ENCODE measurements around the gene PHLDB1. TPM values are rescaled to one million over a fixed set of nuclear protein-coding genes. Genes with fewer than 3 reads are reported as not detected.
A peak's percentile ranks its signal among the peaks of the same experiment; 100 is the strongest.
"Not testable (repeated sequence)": the region's sequence is repeated elsewhere in the genome, so short reads cannot be mapped to it uniquely, and the experiment has no call there.

PHLDB1 gene
- total RNA-seq, 1 donor from 2014 or later, result 71.8 TPM

DNA sequence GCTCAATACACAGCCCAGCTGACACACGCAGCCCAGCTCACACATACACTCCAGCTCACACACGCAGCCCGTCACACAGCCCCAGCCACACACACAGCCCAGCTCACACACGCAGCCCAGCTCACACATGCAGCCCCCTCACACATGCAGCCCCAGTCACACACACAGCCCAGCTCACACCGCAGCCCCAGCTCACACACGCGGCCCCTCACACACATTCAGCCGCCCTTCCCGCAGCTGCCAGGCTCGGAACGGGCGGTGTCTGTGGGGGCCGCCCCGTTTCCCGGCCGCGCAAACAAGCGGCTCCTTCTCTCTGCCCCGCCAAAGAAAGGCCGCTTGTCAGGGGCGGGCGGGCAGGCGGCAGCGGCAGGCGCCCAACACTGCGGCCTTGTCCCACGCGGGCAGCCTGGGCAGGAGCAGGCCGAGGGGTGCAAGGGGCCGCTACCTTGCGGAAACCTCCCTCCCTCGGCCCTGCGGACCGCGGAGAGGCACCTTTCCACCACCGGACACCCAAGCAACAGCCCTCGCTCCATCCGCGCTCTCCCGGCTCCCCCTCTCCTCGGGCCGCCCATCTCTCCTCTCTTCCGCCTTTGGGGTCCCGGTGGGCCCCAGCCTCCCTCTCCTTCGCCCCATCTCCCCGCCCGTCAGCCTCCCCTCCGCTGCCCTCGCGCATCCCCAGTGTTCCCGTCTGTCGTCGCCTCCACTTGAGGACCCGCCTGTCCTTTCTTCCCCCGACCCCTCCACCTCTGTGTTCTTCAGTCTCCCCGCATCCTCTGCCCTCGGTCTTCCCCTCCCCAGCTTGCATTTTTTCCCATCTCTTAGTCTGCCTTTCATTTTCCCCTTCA lies 2.2 kb downstream of the PHLDB1 start:
- intact Hi-C loops (cut with DNase I), result no loop called here
- no peak for ATAC-seq
- peaks cover 41% of the 10 kb centered on the region for H3K4me1 ChIP-seq

DNA sequence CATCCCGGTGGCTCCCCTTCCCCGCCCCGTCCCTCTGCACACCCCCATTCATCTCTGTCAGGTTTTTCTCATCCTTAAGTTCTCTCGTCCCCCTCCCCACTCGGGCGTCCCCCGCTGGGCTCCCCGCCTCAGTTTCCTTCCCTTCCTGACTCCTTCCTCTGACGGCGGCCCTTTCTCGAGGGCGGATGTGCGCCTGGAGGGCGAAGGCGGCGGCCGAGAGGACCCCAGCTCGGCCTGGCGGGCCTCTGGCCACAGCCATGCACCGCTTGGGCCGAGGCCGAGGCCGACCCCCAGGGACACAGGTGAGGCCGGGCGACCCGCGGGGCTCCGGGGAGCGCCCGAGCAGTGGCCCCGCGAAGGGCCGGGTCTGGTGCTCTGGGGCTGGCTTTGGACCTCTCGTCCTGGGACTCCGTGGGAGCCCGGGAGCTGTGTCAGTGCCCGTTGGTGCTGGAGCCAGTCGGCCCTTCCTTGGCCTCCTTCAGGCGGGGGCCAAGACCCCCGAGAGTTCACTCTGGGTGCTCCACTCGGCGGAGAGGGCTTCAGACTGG lies 2.9 kb downstream of the PHLDB1 start:
- Histone ChIP-seq H3K27me3 (ENCODE audit: low read depth) (peaks cover 8% of the 10 kb centered on the region), H3K36me3 (peaks cover 17% of the 10 kb centered on the region), H3K27ac (peak overlapping the region; percentile 87), H3K9me3 (no peaks in the 10 kb centered on the region), H3K4me1 (peaks cover 37% of the 10 kb centered on the region), H3K4me3 (peak overlapping the region; percentile 67)
- intact Hi-C loops (cut with DNase I), result no loop called here
- ATAC-seq (no peak), DNase-seq (no peak)
- TF ChIP-seq, protein P1, sequence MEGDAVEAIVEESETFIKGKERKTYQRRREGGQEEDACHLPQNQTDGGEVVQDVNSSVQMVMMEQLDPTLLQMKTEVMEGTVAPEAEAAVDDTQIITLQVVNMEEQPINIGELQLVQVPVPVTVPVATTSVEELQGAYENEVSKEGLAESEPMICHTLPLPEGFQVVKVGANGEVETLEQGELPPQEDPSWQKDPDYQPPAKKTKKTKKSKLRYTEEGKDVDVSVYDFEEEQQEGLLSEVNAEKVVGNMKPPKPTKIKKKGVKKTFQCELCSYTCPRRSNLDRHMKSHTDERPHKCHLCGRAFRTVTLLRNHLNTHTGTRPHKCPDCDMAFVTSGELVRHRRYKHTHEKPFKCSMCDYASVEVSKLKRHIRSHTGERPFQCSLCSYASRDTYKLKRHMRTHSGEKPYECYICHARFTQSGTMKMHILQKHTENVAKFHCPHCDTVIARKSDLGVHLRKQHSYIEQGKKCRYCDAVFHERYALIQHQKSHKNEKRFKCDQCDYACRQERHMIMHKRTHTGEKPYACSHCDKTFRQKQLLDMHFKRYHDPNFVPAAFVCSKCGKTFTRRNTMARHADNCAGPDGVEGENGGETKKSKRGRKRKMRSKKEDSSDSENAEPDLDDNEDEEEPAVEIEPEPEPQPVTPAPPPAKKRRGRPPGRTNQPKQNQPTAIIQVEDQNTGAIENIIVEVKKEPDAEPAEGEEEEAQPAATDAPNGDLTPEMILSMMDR (IDR thresholded peaks at IDR 0.05), result no peak

More for the DNA sequence above, 2.2 kb downstream of the PHLDB1 start:
- TF ChIP-seq, protein P1 (IDR thresholded peaks at IDR 0.05), result no peak
- Histone ChIP-seq H3K4me3 (peak overlapping the region; percentile 67), H3K9me3 (no peaks in the 10 kb centered on the region), H3K27ac (peak overlapping the region; percentile 87), H3K36me3 (peaks cover 13% of the 10 kb centered on the region), H3K27me3 (ENCODE audit: low read depth) (peaks cover 8% of the 10 kb centered on the region)
- DNase-seq, result no peak

DNA sequence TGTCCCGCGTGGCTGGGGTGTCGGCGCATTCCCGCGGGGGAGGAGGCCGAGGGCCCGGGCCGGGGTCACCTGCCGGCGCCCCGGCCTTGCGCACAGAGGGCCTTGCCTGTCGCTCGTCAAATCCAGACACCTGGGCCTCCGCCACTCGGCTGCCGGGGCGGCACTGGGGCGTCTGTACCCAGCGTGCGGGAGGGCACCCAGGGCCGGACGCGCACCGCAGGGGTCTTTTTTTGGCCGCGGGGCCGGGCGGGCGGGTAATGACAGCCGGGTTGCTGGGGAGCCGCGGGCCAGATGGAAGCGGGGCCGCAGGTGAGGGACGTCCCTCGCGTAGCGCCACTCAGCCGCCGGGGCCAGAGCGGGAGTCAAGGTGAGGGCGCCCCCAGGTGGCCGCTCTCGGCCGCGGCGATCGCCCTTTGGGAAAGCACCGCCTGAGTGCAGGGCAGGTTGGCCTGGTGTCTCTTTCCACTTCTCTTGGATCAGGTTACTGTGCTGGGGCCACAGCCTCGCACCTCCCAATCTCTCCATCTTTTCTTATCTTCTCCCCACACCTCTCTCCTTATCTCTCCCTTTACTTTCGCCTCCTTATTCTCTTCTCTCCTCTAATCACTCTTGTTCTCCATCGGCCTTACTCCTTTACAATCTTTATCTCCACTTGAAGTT lies 3.5 kb downstream of the PHLDB1 start:
- peak; percentile 90 for DNase-seq
- Histone ChIP-seq H3K9me3 (no peaks in the 10 kb centered on the region), H3K4me3 (peak overlapping the region; percentile 67), H3K36me3 (peaks cover 23% of the 10 kb centered on the region), H3K27me3 (ENCODE audit: low read depth) (peaks cover 8% of the 10 kb centered on the region), H3K4me1 (peaks cover 42% of the 10 kb centered on the region), H3K27ac (peak overlapping the region; percentile 87)
- TF ChIP-seq, protein P1 (IDR thresholded peaks at IDR 0.05), result peak; percentile 92
- intact Hi-C loops (cut with DNase I), result no loop called here
- ATAC-seq, result peak; percentile 72 to 79

DNA sequence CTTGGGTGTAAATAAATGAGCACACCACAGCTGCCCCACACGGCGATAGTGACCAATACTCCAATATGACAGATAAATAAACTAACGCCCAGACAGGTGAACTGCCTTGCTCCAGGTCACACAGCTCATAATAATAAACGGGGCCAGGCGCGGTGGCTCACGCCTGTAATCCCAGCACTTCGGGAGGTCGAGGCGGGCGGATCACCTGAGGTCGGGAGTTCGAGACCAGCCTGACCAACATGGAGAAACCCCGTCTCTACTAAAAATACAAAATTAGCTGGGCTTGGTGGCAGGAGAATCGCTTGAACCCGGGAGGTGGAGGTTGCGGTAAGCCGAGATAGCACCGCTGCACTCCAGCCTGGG lies 4.0 kb downstream of the PHLDB1 start:
- H3K9me3 ChIP-seq; H3K27me3 ChIP-seq (ENCODE audit: low read depth); DNase-seq; intact Hi-C loops (cut with DNase I); ATAC-seq: not testable (repeated sequence)
- H3K27ac ChIP-seq, result peak overlapping the region; percentile 87
- peaks cover 29% of the 10 kb centered on the region for H3K36me3 ChIP-seq
- H3K4me3 ChIP-seq, result peak overlapping the region; percentile 67
- H3K4me1 ChIP-seq, result peaks cover 47% of the 10 kb centered on the region

DNA sequence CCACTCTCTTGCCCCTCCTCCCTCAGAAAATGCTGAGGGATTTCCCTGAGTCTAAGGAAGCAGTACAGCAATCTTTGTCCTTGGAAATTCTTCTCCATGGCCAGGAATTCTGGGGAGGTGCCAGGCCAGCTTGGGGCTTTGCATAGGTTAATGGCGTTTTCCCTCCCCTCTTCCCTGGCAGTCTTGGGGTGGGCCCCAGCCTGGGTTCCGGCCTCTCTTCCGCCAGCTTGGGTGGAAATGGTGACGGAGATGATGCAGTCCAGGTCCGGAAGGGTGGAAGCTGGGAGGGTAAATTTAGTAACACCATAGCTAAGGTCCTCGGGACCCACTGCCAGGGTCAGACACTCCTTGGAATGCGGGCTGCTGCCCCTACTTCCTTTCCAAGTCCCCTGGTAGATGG lies 5.0 kb downstream of the PHLDB1 start:
- TF ChIP-seq, protein P1 (IDR thresholded peaks at IDR 0.05), result no peak
- ATAC-seq, result no peak
- no peak for DNase-seq
- peaks cover 8% of the 10 kb centered on the region for H3K27me3 ChIP-seq (ENCODE audit: low read depth)
- no peaks in the 10 kb centered on the region for H3K9me3 ChIP-seq
- H3K36me3 ChIP-seq, result peaks cover 36% of the 10 kb centered on the region
- H3K4me1 ChIP-seq, result peaks cover 56% of the 10 kb centered on the region
- no peak overlapping the region for H3K4me3 ChIP-seq
- peak overlapping the region; percentile 87 for H3K27ac ChIP-seq
- intact Hi-C loops (cut with DNase I), result no loop called here

All from lower lobe of right lung (tissue), 2 donors.